ENCODE data around the gene ATP8A2.

Gene ATP8A2

GRCh38 chr13:25887962-25888655 lies 516.3 kb downstream of the ATP8A2 start:
- no peaks in the 10 kb centered on the region for H3K27me3 ChIP-seq (ENCODE audit: control insufficient read depth in 2 of 2, insufficient read depth in 2 of 2, low read length in 2 of 2)
- no peak overlapping the region for H3K4me3 ChIP-seq (ENCODE audit: low read length in 2 of 2)
- H3K9ac ChIP-seq (ENCODE audit: low read depth in 1 of 2, low read length in 2 of 2), result no peak overlapping the region
- H3K4me1 ChIP-seq (ENCODE audit: control insufficient read depth in 2 of 2, insufficient read depth in 2 of 2, low read length in 2 of 2), result no peaks in the 10 kb centered on the region
- H3K27ac ChIP-seq (ENCODE audit: low read depth in 2 of 2, low read length in 2 of 2), result no peak overlapping the region
- no peaks in the 10 kb centered on the region for H3K36me3 ChIP-seq (ENCODE audit: control insufficient read depth in 2 of 2, insufficient read depth in 2 of 2, low read length in 2 of 2)
- H3K9me3 ChIP-seq (ENCODE audit: control insufficient read depth in 2 of 2, low read length in 2 of 2), result no peaks in the 10 kb centered on the region

- Histone ChIP-seq H3K4me1 (ENCODE audit: control insufficient read depth in 2 of 2, insufficient read depth in 2 of 2, low read length in 2 of 2) (no peaks in the 10 kb centered on the region), H3K27ac (ENCODE audit: low read depth in 2 of 2, low read length in 2 of 2) (no peak overlapping the region), H3K9me3 (ENCODE audit: control insufficient read depth in 2 of 2, low read length in 2 of 2) (no peaks in the 10 kb centered on the region), H3K27me3 (ENCODE audit: control insufficient read depth in 2 of 2, insufficient read depth in 2 of 2, low read length in 2 of 2) (no peaks in the 10 kb centered on the region), H3K4me3 (ENCODE audit: low read length in 2 of 2) (no peak overlapping the region), H3K36me3 (ENCODE audit: control insufficient read depth in 2 of 2, insufficient read depth in 2 of 2, low read length in 2 of 2) (no peaks in the 10 kb centered on the region), H3K9ac (ENCODE audit: low read depth in 1 of 2, low read length in 2 of 2) (no peak overlapping the region)
Observed at GRCh38 chr13:25890671-25891212, 519.0 kb downstream of the ATP8A2 start.

DNA sequence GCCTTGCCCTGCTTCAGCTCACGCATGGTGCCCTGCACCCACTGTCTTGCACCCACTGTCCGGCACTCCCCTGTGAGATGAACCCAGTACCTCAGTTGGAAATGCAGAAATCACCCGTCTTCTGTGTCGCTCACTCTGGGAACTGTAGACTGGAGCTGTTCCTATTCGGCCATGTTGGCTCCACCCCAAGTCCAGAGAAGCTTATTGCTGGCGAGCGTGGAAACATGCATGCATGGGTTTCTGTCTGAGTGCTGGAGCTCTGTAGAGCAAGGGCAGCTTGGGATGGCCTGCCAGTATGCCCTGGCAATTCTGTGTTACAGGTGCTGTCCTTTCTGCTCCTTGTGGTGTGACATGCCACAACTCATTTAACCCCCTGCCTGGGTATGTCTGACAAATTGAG lies 527.2 kb downstream of the ATP8A2 start:
- H3K4me1 ChIP-seq (ENCODE audit: control insufficient read depth in 2 of 2, insufficient read depth in 2 of 2, low read length in 2 of 2), result no peaks in the 10 kb centered on the region
- H3K4me3 ChIP-seq (ENCODE audit: low read length in 2 of 2), result no peak overlapping the region
- no peaks in the 10 kb centered on the region for H3K36me3 ChIP-seq (ENCODE audit: control insufficient read depth in 2 of 2, insufficient read depth in 2 of 2, low read length in 2 of 2)
- no peak overlapping the region for H3K27ac ChIP-seq (ENCODE audit: low read depth in 2 of 2, low read length in 2 of 2)
- no peak overlapping the region for H3K9ac ChIP-seq (ENCODE audit: low read depth in 1 of 2, low read length in 2 of 2)
- no peaks in the 10 kb centered on the region for H3K9me3 ChIP-seq (ENCODE audit: control insufficient read depth in 2 of 2, low read length in 2 of 2)
- no peaks in the 10 kb centered on the region for H3K27me3 ChIP-seq (ENCODE audit: control insufficient read depth in 2 of 2, insufficient read depth in 2 of 2, low read length in 2 of 2)

DNA sequence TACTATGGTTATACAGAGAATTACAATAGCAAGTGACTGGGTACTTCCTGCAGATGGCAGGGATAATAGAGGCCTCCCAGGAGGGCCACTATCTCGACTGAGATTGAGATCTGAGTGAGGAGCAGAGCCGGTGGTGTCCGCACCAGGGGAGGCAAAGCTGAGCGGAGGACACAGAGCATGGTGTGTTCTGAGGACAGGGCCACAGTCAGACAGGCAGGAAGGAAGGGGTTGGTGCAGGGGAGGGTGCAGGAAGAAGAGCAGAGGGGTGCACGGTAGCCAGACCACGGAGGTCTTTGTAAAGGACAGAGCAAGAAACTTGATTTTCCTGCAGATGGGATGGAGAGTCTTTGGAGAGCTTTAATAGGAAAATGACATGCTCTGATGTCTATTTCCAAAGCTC lies 527.7 kb downstream of the ATP8A2 start:
- Histone ChIP-seq H3K9ac (ENCODE audit: low read depth in 1 of 2, low read length in 2 of 2) (no peak overlapping the region), H3K4me3 (ENCODE audit: low read length in 2 of 2) (no peak overlapping the region), H3K27me3 (ENCODE audit: control insufficient read depth in 2 of 2, insufficient read depth in 2 of 2, low read length in 2 of 2) (no peaks in the 10 kb centered on the region), H3K36me3 (ENCODE audit: control insufficient read depth in 2 of 2, insufficient read depth in 2 of 2, low read length in 2 of 2) (no peaks in the 10 kb centered on the region), H3K27ac (ENCODE audit: low read depth in 2 of 2, low read length in 2 of 2) (no peak overlapping the region), H3K9me3 (ENCODE audit: control insufficient read depth in 2 of 2, low read length in 2 of 2) (no peaks in the 10 kb centered on the region), H3K4me1 (ENCODE audit: control insufficient read depth in 2 of 2, insufficient read depth in 2 of 2, low read length in 2 of 2) (no peaks in the 10 kb centered on the region)

- H3K4me3 ChIP-seq (ENCODE audit: low read length in 2 of 2), result no peak overlapping the region
- H3K4me1 ChIP-seq (ENCODE audit: control insufficient read depth in 2 of 2, insufficient read depth in 2 of 2, low read length in 2 of 2), result no peaks in the 10 kb centered on the region
- H3K9ac ChIP-seq (ENCODE audit: low read depth in 1 of 2, low read length in 2 of 2), result no peak overlapping the region
- H3K36me3 ChIP-seq (ENCODE audit: control insufficient read depth in 2 of 2, insufficient read depth in 2 of 2, low read length in 2 of 2), result no peaks in the 10 kb centered on the region
- no peak overlapping the region for H3K27ac ChIP-seq (ENCODE audit: low read depth in 2 of 2, low read length in 2 of 2)
- no peaks in the 10 kb centered on the region for H3K9me3 ChIP-seq (ENCODE audit: control insufficient read depth in 2 of 2, low read length in 2 of 2)
- H3K27me3 ChIP-seq (ENCODE audit: control insufficient read depth in 2 of 2, insufficient read depth in 2 of 2, low read length in 2 of 2), result no peaks in the 10 kb centered on the region
Observed at GRCh38 chr13:25899952-25900351, 528.2 kb downstream of the ATP8A2 start.

DNA sequence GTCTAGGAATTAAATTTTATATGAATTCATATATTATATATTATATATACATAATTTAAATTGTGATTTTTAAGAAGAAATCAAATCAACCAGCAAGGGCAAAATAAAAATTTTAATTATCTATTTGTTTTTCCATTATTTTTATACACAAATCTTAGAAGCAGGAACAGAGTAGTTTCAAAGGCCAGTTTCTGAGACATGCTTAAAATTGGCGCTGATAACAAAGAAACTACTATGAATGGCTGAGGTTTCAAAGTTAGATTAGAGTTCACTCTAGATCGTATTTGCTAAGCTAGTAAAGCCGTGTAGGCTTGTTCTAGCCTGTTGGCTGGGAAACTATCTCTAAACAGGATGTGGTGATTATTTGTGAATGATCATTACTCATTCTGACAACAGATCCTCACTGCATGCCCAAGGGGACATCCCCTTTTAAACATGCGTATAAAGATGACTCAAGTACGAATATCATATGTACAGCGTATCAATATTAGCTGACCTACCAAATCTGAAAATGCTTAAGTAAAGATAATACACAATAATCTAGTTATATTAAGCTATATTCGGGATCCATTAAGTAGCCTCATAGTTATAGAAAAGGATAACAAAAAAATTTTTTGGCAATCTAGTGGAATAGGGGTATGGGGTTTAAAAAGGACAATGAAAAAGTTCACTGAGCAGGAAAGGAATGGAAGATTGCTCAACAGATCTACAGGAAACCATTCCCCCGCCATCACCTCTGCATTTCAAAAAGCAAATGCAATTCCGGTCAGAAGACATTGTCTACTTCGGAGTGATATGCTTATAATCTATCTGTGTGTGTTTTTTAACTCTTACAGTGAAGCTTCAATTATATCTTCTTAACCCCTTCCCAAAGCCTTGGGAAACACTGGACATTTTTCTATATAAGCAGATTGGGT lies 529.9 kb downstream of the ATP8A2 start:
- no peaks in the 10 kb centered on the region for H3K36me3 ChIP-seq (ENCODE audit: control insufficient read depth in 2 of 2, insufficient read depth in 2 of 2, low read length in 2 of 2)
- H3K9me3 ChIP-seq (ENCODE audit: control insufficient read depth in 2 of 2, low read length in 2 of 2), result no peaks in the 10 kb centered on the region
- H3K4me1 ChIP-seq (ENCODE audit: control insufficient read depth in 2 of 2, insufficient read depth in 2 of 2, low read length in 2 of 2), result peaks cover 0 to 7% of the 10 kb centered on the region in 2 donors
- H3K27me3 ChIP-seq (ENCODE audit: control insufficient read depth in 2 of 2, insufficient read depth in 2 of 2, low read length in 2 of 2), result no peaks in the 10 kb centered on the region
- no peak overlapping the region for H3K4me3 ChIP-seq (ENCODE audit: low read length in 2 of 2)
- H3K27ac ChIP-seq (ENCODE audit: low read depth in 2 of 2, low read length in 2 of 2), result no peak overlapping the region
- H3K9ac ChIP-seq (ENCODE audit: low read depth in 1 of 2, low read length in 2 of 2), result no peak overlapping the region

- Histone ChIP-seq H3K36me3 (ENCODE audit: control insufficient read depth in 2 of 2, insufficient read depth in 2 of 2, low read length in 2 of 2) (no peaks in the 10 kb centered on the region), H3K9ac (ENCODE audit: low read depth in 1 of 2, low read length in 2 of 2) (no peak overlapping the region), H3K4me3 (ENCODE audit: low read length in 2 of 2) (peak overlapping the region in 1 of 2 donors; percentile 22), H3K9me3 (ENCODE audit: control insufficient read depth in 2 of 2, low read length in 2 of 2) (no peaks in the 10 kb centered on the region), H3K4me1 (ENCODE audit: control insufficient read depth in 2 of 2, insufficient read depth in 2 of 2, low read length in 2 of 2) (peaks cover 0 to 7% of the 10 kb centered on the region in 2 donors), H3K27me3 (ENCODE audit: control insufficient read depth in 2 of 2, insufficient read depth in 2 of 2, low read length in 2 of 2) (no peaks in the 10 kb centered on the region), H3K27ac (ENCODE audit: low read depth in 2 of 2, low read length in 2 of 2) (no peak overlapping the region)
Observed at GRCh38 chr13:25902455-25902854, 530.7 kb downstream of the ATP8A2 start.

GRCh38 chr13:25902891-25903341 lies 531.1 kb downstream of the ATP8A2 start:
- Histone ChIP-seq H3K9ac (ENCODE audit: low read depth in 1 of 2, low read length in 2 of 2) (no peak overlapping the region), H3K27ac (ENCODE audit: low read depth in 2 of 2, low read length in 2 of 2) (no peak overlapping the region), H3K27me3 (ENCODE audit: control insufficient read depth in 2 of 2, insufficient read depth in 2 of 2, low read length in 2 of 2) (no peaks in the 10 kb centered on the region), H3K9me3 (ENCODE audit: control insufficient read depth in 2 of 2, low read length in 2 of 2) (no peaks in the 10 kb centered on the region), H3K36me3 (ENCODE audit: control insufficient read depth in 2 of 2, insufficient read depth in 2 of 2, low read length in 2 of 2) (no peaks in the 10 kb centered on the region), H3K4me3 (ENCODE audit: low read length in 2 of 2) (peak overlapping the region in 1 of 2 donors; percentile 22), H3K4me1 (ENCODE audit: control insufficient read depth in 2 of 2, insufficient read depth in 2 of 2, low read length in 2 of 2) (peaks cover 0 to 7% of the 10 kb centered on the region in 2 donors)

DNA sequence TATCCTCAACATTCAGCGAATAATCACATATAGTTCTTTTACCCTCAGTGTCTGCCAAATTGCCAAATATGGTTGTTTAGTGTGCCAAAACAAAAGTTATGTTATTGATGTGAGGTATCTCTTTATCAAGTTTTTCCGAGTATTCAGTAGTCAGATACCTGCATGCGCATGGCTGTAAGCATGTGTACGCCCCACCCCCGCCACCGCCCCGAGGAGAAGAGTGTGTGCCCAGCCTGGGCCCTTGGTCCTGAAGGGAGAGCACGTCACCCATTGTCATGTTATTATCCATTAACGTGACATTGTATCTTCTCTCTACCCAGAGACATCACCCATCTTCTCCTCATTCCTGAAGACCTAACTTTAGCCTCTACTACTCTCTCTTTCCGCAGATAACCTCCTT lies 533.1 kb downstream of the ATP8A2 start:
- no peaks in the 10 kb centered on the region for H3K36me3 ChIP-seq (ENCODE audit: control insufficient read depth in 2 of 2, insufficient read depth in 2 of 2, low read length in 2 of 2)
- H3K27me3 ChIP-seq (ENCODE audit: control insufficient read depth in 2 of 2, insufficient read depth in 2 of 2, low read length in 2 of 2), result no peaks in the 10 kb centered on the region
- no peak overlapping the region for H3K4me3 ChIP-seq (ENCODE audit: low read length in 2 of 2)
- H3K4me1 ChIP-seq (ENCODE audit: control insufficient read depth in 2 of 2, insufficient read depth in 2 of 2, low read length in 2 of 2), result peaks cover 0 to 7% of the 10 kb centered on the region in 2 donors
- H3K27ac ChIP-seq (ENCODE audit: low read depth in 2 of 2, low read length in 2 of 2), result no peak overlapping the region
- no peaks in the 10 kb centered on the region for H3K9me3 ChIP-seq (ENCODE audit: control insufficient read depth in 2 of 2, low read length in 2 of 2)
- no peak overlapping the region for H3K9ac ChIP-seq (ENCODE audit: low read depth in 1 of 2, low read length in 2 of 2)

GRCh38 chr13:25905611-25906010 lies 533.8 kb downstream of the ATP8A2 start:
- Histone ChIP-seq H3K9ac (ENCODE audit: low read depth in 1 of 2, low read length in 2 of 2) (no peak overlapping the region), H3K27ac (ENCODE audit: low read depth in 2 of 2, low read length in 2 of 2) (no peak overlapping the region), H3K4me1 (ENCODE audit: control insufficient read depth in 2 of 2, insufficient read depth in 2 of 2, low read length in 2 of 2) (peaks cover 0 to 7% of the 10 kb centered on the region in 2 donors), H3K36me3 (ENCODE audit: control insufficient read depth in 2 of 2, insufficient read depth in 2 of 2, low read length in 2 of 2) (no peaks in the 10 kb centered on the region), H3K4me3 (ENCODE audit: low read length in 2 of 2) (no peak overlapping the region), H3K9me3 (ENCODE audit: control insufficient read depth in 2 of 2, low read length in 2 of 2) (no peaks in the 10 kb centered on the region), H3K27me3 (ENCODE audit: control insufficient read depth in 2 of 2, insufficient read depth in 2 of 2, low read length in 2 of 2) (no peaks in the 10 kb centered on the region)

Data from mucosa of rectum (tissue), 2 donors.